GM19324 (cell line): ENCODE results near the gene MARK3.
"Not testable (repeated sequence)": the region's sequence is repeated elsewhere in the genome, so short reads cannot be mapped to it uniquely, and the experiment has no call there.

Experiments
- ATAC-seq: cut with Tn5 transposase; IDR thresholded peaks from one replicate; pipeline ENCODE4 v1.9.1; 2021; ENCODE audit warnings: mild to moderate bottlenecking, moderate library complexity; ENCODE audit not compliant: unreplicated experiment, low FRiP score

The MARK3 gene

DNA sequence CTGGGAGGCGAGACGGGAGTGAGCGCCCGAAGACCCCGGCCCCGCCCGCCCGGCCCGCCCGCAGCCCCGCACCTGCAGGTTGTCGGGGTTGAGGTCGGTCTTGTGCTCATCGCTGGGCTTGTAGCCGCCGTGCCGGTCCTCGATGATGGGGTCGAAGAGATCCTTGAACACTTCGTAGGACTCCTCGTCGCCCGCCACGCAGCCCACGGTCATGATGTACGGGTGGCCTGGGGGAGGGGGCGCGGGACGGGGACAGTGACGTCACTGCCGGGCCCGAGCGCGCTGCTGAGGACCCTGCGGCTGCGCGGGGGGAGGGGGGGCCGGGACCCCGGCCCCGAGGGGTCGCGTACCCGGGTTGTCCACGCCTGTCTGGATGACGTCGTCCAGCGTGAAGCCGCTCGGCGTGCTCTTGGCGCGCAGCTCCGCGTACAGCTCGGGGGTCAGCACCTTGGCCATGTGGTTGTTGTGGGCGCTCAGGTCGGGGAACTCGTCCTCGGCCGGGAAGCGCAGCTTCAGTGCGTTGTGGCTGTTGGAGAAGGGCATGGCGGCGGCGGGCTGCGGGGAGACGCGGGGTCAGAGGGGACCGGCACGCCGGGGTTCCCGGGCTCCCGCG, 136.8 kb downstream of the MARK3 start:
- ATAC-seq, result no peak

DNA sequence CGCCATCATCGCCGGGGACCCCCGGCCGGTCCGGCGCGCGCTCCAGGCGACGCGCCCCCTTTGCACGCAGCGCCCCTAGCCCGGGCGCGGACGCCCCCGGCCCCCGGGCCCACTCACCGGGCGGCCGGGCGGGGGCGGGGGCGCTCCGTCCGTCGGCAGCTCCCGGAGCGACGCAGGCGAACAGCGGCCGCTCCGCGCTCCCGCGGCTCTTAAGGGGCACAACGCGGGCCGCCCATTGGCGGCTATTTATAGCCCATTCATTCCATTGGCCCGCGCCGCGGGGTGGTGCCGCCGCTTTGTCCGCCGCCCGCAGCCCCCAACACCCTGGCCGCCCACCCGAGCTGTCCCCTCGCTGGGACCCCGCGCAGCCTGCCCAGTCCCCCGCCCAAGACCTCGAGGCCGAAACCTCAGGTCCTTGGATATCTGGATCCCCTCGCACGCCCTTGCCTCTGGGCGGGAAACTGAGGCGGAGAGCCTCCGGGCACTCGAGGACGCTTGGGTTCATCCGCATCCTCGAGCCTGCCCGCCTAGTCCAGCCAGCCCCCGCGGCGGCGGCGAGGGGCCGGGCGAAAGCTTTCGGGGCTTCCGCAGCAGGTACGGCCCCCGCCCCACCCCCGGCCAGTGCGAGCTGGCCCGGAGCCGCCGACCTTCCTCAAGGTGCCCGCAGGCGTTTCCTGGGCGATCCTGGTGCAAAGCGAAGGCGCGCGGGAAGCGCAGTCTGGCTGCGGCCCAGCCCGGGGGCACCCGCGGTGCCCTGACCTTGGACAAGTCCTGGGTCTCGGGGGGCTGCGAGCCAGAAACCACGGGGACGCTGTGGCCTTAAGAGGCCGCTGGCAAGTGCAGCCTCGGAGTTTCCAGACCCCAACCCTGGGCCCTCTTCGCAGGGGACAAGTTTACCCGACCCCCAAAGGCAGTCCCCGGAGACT, 137.7 kb downstream of the MARK3 start, which contains the start of gene CKB:
Gene CKB (minus strand): TSS at position 182 of the 926 bp plus-strand sequence. CDS start 337 bp downstream, outside the sequence.
- ATAC-seq, result no peak

DNA sequence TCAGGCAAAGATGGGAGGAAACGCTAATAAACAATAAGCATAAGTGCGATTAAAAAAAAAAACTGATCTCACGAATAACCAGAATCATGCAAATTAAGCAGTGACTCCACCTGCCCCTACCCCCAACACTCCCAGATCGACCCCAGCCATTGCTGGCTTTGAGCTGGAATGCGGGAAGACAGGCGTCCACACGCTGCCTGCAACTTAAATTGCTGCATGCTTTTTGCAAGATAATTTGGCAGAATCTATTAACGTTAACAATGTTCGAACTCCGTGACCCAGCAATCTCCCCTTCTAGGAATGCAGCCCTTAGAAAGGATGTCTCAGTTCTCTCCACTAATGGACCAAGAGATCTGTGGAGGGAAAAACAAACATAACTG, 138.3 kb downstream of the MARK3 start:
- ATAC-seq, result no peak

DNA sequence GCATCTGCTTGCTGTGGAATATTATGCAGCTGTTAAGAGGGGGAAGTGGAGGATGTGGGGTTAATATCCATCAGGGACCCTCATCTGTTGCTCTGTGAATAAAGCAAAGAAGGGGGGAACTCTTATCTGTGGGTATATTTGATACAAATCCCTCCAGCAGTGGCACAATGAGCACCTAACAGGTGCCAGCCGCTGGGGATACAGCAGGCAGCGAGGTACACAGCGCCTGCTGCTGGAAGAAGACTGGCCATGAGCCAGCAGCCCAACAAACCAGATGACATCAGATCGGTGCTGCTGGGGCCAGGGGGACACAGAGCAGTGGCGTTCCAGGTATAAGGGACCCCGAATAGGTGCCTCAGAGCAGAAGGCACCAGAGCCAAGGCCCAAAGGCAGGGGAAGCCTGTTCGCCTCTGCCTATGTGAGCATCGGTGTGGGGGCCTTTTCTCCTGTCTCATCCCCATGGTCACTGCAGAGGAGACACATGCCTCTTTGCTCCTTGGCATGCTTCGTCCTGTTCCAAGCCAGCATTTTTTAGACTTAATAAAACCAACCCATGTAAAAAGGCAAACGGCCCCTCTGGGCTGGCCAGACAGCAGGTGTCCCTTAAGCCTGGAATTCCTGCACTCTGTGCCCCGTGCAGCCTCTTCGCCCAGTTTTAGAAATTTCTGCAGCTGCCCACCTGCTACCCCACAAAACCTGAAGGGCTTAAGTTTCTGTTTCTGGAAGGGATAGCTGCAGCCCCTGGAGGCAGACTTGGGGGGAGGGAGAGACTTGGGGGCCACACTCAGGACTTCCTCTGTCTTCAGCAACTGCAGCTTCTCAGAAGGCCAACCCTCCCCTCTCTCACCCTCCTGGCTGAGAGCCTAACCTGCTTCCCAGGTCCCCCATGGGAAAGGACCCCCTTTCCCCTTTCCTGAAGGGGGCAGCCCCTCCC, 139.1 kb downstream of the MARK3 start:
- no peak for ATAC-seq

DNA sequence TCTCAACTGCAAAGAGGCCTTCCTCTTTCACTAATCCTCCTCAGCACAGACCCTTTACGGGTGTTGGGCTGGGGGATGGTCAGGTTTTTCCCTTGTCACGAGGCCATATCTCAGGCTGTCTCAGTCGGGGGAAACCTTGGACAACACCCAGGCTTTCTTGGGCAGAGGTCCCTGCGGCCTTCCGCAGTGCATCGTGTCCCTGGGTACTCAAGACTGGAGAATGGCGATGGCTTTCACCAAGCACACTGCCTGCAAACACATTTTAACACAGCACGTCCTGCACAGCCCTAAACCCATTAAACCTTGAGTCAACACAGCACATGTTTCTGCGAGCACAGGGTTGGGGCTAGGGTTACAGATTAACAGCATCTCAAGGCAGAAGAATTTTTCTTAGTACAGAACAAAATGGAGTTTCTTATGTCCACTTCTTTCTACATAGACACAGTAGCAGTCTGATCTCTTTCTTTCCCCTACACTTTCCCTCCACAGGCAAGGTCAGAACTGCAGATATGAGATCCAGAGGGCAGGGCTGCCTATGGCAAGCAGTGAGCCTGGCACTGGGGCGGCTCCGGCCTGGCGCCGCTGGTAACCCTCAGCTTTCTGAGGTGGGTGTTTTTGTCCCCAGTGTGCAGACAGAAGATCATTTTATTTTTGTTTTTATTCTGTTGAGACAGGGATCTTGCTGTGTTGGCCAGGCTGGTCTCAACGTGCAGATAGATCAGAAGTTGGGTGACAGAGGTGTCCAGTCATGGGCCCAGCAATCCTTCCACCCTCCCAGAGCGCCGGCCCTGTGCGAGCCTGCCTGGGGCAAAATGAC, 140.4 kb downstream of the MARK3 start:
- not testable (repeated sequence) for ATAC-seq

- ATAC-seq, result no peak
Observed at GRCh38 chr14:103526247-103526913, 141.2 kb downstream of the MARK3 start.

DNA sequence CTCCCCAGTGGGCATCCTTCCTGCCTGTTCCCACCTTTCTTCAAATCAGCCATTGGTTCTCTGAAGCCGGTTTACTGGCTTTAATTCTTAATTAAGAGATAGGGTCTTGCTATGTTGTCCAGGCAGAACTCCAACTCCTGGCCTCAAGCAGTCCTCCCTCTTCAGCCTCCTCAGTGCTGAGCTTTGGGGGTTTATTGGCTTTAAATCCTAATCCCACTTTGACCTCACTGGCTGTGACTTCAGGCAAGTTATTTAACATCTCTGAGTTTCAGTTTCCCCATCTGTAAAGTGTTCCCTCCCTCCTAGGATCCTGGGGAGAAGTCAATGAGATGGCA, 141.7 kb downstream of the MARK3 start:
- no peak for ATAC-seq

DNA sequence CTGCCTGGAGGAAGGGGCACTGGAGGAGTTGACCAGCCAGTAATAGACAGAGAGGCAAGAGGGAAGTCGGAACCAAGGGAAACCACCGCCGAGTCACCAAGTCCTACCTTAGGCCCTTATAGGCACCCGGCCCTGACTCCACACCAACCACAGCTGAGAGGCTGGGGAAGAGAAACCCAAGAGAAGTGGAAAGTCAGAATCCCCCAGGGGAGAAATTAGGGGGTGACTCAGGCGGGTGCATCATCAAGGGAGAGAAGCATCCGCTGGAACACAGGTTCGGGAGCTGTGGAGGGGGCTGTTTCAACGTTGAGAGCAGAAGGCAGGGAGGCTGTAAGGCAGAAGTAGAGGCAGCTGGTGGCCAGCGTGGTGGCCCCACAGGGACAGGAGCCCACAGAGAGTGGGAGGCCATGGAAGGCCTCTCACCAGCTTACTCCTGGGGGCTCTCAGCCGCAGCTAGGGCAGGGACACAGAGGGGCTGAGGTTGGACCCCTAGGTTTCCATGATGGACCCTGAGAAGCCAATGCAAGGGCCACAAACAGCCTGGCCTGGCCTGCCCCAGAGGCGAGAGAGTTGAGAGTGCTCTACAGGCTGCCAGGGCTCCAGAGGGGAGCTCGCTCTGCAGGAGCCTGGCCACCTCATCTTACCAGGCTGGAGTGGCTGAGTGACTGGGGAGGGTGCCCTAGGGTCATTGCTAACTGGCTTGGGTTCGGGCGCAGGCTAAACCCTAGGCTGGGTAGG, 142.4 kb downstream of the MARK3 start:
- no peak for ATAC-seq

DNA sequence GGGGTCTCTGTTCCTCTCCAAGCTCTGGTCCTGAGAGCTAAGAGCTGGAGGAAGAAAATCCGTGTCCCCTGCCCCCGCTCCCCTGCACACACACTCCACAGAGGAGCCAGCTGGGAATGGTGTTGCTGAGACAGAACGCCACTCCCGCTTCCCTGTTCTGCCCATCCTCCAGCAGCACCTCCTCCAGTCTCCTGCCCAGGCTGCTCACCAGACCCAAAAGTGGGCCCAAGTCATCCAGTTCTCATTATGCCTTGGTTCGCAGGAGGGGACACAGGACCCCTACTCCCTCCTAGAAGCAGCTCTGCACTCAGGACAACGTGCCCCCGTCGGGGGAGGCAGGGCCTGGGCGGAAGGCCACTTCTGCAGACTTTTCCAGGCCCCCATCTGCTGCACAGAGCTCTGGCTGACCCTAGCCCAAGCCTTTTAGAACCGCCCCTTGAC, 143.0 kb downstream of the MARK3 start:
- no peak for ATAC-seq

DNA sequence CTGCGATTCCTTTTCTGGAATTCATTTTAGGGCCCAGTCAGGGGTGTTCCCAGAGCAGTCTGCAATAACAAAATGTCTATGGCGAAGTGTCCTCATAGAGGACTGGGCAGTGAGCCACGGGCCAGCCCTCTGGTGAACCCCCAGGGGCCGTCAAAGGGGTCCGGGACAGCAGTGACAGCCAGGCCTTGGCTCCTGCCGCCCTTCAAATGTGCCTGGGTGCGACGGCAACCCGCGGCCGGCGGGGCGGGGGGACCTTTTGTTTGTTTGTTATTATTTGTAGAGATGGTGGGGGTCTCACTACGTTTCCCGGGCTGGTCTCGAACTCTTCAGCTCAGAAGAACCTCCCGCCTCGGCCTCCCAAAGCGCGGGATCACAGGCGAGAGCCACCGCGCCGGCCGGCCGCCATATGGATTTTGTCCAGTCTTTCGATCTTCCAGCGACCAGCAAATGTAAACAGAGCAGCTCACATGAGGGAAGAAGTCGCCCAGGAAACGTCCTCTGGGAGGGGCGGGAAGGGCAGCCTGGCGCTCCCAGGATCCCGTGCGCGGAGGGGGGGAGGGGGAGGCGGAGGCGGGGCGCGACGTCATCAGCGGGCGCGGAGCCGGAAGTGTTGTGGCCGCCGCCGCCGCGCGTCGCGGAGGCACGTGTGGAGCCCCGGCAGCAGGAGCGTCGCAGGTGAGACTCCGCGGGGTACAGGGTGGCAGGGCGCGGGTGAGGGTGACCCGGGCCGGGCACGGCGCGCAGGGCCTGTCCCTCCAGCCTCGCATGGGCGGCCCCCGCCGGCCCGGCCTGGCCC, 143.6 kb downstream of the MARK3 start, which contains the start of gene TRMT61A:
Gene TRMT61A (plus strand): TSS at position 610 of the 796 bp plus-strand sequence. CDS start 783 bp downstream, outside the sequence.
- peak; percentile 53 for ATAC-seq

GRCh38 chr14:103529383-103530365, 144.5 kb downstream of the MARK3 start:
- no peak for ATAC-seq

DNA sequence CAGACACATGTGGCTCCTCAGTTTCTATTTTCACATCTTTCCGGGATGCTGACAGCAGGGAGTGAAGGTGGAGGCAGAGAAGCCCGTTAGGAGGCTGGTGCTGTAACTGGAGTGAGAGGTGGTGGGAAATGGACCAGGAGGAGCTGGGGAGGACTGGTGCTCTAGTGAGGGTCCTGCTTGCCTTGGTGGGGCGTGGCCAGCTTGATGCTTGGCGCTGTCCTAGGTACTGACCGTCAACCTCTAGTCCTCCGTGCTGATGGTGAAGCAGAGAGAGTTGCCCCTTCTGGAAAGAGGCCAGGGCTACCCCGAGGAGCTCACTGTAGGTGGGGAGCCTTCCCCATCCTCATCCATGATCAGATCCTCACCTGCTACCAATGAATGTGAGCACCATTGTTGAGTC, 145.2 kb downstream of the MARK3 start:
- ATAC-seq, result no peak

DNA sequence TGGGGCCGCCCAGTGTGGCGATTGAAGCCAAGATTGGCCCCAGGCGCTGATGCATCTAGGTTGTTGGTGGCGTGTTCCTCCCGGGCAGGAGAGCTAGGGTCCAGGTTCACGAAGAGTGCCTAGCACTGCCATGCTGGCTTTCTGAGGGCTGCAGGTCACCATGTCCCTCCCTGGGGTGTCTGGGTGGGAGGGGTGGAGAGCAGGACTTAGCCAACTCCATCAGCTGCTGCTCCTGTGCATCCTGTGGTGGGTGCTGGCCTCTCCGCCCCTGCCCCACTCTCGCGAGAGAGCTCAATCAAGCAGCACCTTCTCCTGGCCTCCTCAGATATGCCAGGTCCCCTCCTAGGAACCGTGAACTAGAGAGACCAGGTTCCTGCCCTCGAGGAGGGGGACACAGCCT, 145.6 kb downstream of the MARK3 start:
- ATAC-seq, result no peak

DNA sequence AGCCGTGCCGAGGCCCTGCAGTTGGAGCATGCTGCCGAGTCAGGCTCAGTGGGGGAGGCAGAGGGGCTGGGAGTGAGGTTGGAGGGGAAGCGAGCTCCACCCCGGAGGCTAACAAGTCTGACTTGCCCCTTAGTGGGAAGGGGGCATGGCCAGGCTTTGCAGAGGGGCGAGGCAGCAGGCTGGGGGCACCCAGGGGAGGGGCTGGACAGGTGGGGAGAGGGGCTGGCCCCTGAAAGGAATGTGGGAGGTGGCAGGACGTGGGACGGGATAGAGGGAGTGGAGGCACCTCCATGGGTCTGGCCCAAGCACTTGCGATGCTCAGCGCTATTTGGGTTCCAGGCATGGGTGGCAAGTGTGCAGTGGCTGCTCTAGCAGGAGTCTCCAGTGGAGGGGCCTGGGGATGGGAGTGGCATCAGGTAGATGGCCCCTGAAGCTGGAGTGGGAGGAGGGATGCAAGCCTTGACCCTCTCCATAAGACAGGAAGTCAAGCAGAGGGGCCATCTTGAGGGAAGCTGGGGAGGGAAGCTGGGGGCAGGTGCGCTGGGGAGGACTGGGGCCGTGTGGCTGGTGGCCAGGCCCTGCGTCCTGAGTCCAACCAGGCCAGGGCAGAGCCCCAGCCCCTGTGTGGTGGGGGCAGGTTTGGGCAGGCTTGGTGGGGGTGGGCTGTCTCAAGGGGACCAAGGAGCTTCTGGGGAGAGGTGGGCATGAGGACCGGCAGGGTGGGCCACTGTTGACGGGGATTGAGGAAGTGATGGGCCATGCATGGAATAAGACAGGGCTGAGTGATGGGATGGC, 146.4 kb downstream of the MARK3 start:
- no peak for ATAC-seq

- no peak for ATAC-seq
Observed at GRCh38 chr14:103532216-103533136, 147.3 kb downstream of the MARK3 start.
